ENCODE measurements around the gene CAMK2N2. TPM values are rescaled to one million over a fixed set of nuclear protein-coding genes. Genes with fewer than 3 reads are reported as not detected.

The CAMK2N2 gene
- 0.78 to 1.7 TPM (median 1.4 TPM) in 5 replicates for total RNA-seq (2022; extraction: Qiagen RNA extraction)

DNA sequence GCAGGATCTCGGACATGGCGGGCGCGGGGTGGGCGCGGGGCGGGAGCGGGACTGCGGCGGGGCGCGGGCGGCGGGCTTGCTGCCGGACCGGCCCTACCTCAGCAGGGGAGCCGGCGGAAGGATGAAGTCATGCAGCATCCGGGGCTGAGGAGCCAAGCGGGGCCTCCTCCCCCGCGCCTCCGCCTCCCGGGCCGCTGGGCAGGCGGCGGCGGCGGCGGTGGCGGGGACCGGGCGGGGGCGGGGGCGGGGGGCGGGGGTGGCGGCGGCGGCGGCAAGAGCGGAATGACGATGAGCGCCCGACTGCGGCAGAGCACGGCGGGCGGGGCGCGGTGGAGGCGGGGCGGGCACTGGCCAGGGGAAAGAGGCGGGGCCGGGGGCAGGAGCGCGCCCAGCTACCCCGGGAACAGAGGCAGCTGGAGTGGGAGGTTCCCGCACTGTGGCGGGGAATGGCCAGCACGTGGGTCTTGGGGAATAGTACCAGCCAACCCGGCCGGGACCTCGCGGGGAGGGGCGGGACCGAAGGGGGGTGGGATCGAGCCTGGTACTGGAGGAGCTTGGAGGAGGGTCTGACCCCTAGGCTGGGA, at the start of gene CAMK2N2:
CAMK2N2 (minus strand) TSS at position 284 of the 584 bp plus-strand sequence; CDS start at position 16, 268 bp downstream.

DNA sequence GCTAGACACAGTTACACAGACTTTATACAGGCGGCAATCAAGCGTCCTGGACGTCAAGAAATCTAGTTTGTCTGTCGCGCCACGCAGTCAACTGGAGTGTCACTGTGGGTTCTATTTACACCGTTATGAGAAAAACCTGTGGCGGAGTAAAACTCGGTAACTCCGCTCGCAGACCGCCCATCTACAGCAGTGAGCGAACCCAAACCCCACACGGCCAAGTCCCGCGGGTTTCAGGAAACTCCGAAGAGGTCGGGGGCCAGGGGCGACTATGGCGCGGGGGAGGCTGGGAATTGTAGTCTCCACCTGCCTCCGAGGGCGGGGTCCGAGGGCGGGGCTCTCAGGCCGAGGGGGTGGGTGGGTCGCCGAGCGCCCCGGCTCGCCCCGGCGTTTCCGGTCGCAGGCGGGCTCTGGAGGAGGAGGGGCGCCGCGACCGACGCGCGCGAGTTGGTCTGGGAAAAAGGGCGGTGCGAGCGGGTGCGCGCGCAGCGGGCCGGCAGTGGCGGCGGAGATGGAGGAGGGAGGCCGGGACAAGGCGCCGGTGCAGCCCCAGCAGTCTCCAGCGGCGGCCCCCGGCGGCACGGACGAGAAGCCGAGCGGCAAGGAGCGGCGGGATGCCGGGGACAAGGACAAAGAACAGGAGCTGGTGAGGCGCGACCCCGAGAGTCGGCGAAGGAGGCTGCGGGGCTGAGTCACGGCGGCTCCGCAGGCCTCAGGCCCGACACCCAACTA, 37.6 kb upstream of the CAMK2N2 start, which contains the start of gene PSMD2:
PSMD2 (plus strand) TSS at position 483 of the 729 bp plus-strand sequence; CDS start at position 509, 26 bp downstream.

DNA sequence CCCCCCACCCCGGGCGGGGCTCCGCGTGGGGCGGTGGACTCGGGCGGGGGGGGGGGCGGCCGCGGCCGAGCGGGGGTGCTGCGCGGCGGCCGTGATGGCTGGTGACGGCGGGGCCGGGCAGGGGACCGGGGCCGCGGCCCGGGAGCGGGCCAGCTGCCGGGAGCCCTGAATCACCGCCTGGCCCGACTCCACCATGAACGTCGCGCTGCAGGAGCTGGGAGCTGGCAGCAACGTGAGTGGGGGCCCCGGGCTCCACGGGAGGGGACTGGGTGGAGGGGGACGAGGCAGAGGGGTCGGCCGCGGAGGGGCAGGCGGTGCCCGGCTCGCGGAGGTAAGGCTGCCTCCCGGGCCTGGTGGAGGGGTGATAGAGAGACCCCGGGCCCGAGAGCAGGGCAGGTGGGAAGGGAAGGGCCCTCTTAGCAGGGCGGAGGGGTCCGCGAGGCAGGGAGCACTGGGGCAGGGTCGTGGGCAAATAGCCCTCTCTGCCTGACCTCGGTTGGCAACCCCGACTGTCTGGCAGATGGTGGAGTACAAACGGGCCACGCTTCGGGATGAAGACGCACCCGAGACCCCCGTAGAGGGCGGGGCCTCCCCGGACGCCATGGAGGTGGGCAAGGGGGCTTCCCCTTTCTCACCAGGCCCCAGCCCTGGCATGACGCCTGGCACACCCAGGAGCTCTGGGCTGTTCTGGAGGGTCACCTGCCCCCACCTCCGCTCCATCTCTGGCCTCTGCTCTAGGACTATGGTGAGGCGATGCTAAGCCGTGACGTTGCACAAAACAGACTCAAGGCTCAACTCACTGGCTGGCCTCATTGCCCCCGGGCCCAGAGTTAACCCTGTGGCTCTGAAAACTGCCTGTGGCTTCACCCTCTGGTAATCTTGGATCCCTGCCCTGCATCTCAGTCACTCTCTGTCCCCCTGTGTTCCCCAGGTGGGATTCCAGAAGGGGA, 14.9 kb upstream of the CAMK2N2 start, which contains the start of gene ECE2:
ECE2 (plus strand) TSS at position 62 of the 950 bp plus-strand sequence; CDS start at position 194, 132 bp downstream.

DNA sequence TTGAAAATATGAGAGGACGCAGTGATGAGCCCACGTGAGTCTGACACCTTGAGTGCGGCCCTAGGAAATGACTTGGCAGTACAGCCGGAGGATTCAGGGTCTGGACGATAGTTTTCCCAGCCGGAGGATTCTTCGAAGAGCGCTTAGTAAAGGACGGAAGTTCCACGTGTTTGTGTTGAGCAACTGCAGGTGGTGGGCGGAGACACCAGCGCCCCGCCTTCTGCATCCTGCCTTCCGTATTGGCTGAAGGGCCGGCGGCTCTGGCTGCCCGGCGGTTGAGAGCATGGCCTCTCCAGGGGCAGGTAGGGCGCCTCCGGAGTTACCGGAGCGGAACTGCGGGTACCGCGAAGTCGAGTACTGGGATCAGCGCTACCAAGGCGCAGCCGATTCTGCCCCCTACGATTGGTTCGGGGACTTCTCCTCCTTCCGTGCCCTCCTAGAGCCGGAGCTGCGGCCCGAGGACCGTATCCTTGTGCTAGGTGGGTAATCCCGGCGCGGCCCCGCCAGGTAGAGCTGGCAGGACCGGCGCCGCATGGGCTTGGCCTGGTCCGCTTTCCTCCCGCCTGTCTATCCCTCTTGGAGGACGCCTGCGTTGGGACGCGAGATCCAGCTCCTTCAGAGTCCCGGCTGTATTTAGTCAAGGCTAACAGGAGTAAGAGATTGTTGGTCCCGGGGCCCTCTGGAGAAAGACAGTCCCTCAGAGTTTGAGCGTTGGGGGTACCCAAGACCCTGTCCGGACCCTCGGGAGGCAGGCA, 11.8 kb downstream of the CAMK2N2 start, which contains the start of gene EEF1AKMT4:
EEF1AKMT4 (plus strand) TSS at position 261 of the 755 bp plus-strand sequence; CDS start at position 284, 23 bp downstream.

DNA sequence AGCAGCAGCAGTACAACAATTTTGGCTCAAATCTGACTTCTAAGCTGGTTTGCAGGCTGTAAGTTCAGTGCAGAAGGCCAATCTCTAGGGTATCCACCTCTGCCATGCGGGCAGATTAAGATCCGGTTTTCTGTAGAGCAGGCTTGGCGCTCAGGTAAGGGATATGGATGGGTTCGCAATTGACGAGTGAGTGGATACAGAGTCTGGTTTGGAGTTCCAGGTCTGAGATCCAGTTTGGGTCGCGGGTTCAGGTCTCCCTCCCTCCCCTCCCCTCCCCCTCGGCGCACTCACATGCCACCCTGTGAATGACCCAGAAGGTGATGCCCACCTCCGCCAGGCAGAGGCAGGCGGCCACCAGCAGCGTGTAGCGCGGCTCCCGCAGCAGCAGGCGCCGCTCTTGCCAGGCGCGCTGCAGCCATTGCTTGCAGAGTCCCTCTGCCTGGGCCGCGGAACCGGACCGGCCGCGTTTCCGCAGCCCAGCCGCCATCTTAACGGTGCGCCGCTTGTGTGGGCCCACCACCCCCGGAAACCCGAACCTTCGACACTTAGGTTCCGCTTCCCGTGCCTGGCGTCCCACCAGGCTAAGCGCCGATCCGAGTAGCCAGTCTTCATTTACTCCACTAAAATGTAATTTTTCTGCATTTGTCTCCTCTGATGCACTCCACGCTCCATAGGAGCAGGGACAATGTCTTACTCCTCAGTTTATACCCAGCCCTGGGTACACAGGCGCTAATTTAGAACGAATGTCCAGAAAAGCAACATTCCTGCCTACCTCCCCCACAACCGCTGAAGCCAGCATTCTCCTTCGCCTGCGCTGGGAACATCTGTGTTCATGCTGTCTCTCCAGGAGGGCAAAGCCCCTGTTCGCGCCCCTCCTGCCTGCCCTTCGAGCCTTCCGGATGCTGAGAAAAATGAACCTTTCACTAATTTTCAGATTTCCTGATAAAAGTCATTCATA, 12.6 kb downstream of the CAMK2N2 start, which contains the start of gene ALG3:
ALG3 (minus strand) TSS at position 509 of the 958 bp plus-strand sequence; CDS start at position 487, 22 bp downstream.

DNA sequence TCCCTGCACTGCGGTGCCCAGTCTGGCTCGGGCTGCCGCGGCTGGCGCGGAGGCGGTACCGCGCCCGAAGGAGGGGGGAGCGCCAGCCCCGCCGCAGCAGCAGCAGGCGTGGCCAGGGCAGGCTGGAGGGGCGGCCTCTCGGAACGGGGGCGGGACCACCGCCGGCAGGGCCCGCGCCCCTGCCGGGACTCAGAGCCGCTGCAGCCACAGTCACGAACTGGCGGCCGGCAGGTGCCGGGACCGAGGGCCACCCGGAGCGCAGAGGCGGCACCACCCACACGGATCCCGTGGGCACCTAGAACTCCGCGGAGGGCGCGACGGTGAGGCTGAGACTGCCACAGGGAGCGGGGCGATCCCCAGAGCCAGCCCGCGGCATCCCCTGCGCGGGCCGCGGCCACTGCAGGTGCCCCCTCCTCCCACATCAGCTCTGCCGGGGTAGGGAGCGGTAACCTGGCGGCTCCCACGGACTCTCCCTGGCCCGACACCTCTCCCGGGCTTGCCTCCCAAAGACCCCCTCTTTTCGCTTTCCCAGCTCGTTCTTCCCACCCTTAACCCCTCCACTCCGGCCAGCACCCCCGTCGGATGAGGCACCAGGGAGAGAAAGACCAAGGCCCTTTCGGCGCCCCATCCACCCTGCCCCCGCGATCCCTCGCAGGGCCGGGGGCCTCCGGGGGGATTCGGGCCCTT, 31.8 kb downstream of the CAMK2N2 start, which contains the start of gene VWA5B2:
VWA5B2 (plus strand) TSS at position 192 of the 687 bp plus-strand sequence. CDS start 944 bp downstream, outside the sequence.

Other genes with a start within 250 kb of the CAMK2N2 start
- gene ABCC5, start 243.7 kb downstream of the CAMK2N2 start, total RNA-seq (2022; extraction: Qiagen RNA extraction): 13.2 to 17.8 TPM (median 15.7 TPM) in 5 replicates
- not detected in 5 replicates for gene HTR3D, start 229.8 kb downstream of the CAMK2N2 start, total RNA-seq (2022; extraction: Qiagen RNA extraction)
- not detected in 5 replicates for gene HTR3C, start 208.5 kb downstream of the CAMK2N2 start, total RNA-seq (2022; extraction: Qiagen RNA extraction)
- not detected in 5 replicates for gene HTR3E, start 164.5 kb downstream of the CAMK2N2 start, total RNA-seq (2022; extraction: Qiagen RNA extraction)
- 27.1 to 29.4 TPM (median 28.7 TPM) in 5 replicates for gene EIF2B5, start 126.2 kb downstream of the CAMK2N2 start, total RNA-seq (2022; extraction: Qiagen RNA extraction)
- gene DVL3, start 106.2 kb downstream of the CAMK2N2 start, total RNA-seq (2022; extraction: Qiagen RNA extraction): 19.5 to 26.2 TPM (median 23.2 TPM) in 5 replicates
- 291 to 307 TPM (median 298 TPM) in 5 replicates for gene AP2M1, start 86.7 kb downstream of the CAMK2N2 start, total RNA-seq (2022; extraction: Qiagen RNA extraction)
- 29.7 to 35.9 TPM (median 33.4 TPM) in 5 replicates for gene ABCF3, start 75.4 kb downstream of the CAMK2N2 start, total RNA-seq (2022; extraction: Qiagen RNA extraction)
- 0.25 to 0.60 TPM (median 0.40 TPM) in 5 replicates for gene VWA5B2, start 32.0 kb downstream of the CAMK2N2 start, total RNA-seq (2022; extraction: Qiagen RNA extraction)
- gene ALG3, start 12.6 kb downstream of the CAMK2N2 start, total RNA-seq (2022; extraction: Qiagen RNA extraction): 59.2 to 80.4 TPM (median 71.4 TPM) in 5 replicates
- 8.8 to 13.1 TPM (median 11.3 TPM) in 5 replicates for gene EEF1AKMT4, start 11.9 kb downstream of the CAMK2N2 start, total RNA-seq (2022; extraction: Qiagen RNA extraction)
- not detected in 5 replicates for gene ECE2, start 14.5 kb upstream of the CAMK2N2 start, total RNA-seq (2022; extraction: Qiagen RNA extraction)
- gene PSMD2, start 37.7 kb upstream of the CAMK2N2 start, total RNA-seq (2022; extraction: Qiagen RNA extraction): 284 to 383 TPM (median 293 TPM) in 5 replicates
- gene EIF4G1, start 53.1 kb upstream of the CAMK2N2 start, total RNA-seq (2022; extraction: Qiagen RNA extraction): 248 to 307 TPM (median 264 TPM) in 5 replicates
- gene FAM131A, start 76.0 kb upstream of the CAMK2N2 start, total RNA-seq (2022; extraction: Qiagen RNA extraction): 9.8 to 12.5 TPM (median 11.2 TPM) in 5 replicates
- 4.2 to 5.7 TPM (median 5.1 TPM) in 5 replicates for gene CLCN2, start 100.1 kb upstream of the CAMK2N2 start, total RNA-seq (2022; extraction: Qiagen RNA extraction)
- 65.8 to 77.6 TPM (median 71.5 TPM) in 5 replicates for gene POLR2H, start 100.2 kb upstream of the CAMK2N2 start, total RNA-seq (2022; extraction: Qiagen RNA extraction)
- gene THPO, start 116.7 kb upstream of the CAMK2N2 start, total RNA-seq (2022; extraction: Qiagen RNA extraction): 0.11 to 0.12 TPM in 2 of 5 replicates, not detected in the others
- gene CHRD, start 118.5 kb upstream of the CAMK2N2 start, total RNA-seq (2022; extraction: Qiagen RNA extraction): 0.14 to 0.35 TPM (median 0.24 TPM) in 5 replicates

All from A549 treated with Hydrocortisone at 1 μM for 4 hours (cell line).